K562 (cell line): ENCODE measurements around the gene WNK2. TPM values are rescaled to one million over a fixed set of nuclear protein-coding genes. Genes with fewer than 3 reads are reported as not detected.

Experiments
- ATAC-seq: fragments of 200-7000 bp; cut with Tn5 transposase; 3 replicates; pipeline ENCODE4 v1.9.1; 2020; ENCODE audit warnings: moderate library complexity
- BruUV-seq: library from RNA; stranded (reverse); fragments of 400-500 nt; replicated peaks from 2 replicates; lab custom pipeline; 2021; lab: Mats Ljungman, UMichigan
- CTCF ChIA-PET: fragments of 300-600 bp; formaldehyde crosslinking; extraction: SDS; loops from one replicate; lab custom pipeline; 2021; ENCODE audit warnings: low intra/inter-chr PET ratio; lab: Yijun Ruan, JAX
- POLR2A ChIA-PET: fragments of 300-600, 350-650 bp; sonication (Branson Sonifier 250); formaldehyde crosslinking; extraction: SDS; loops from one replicate; lab custom pipeline; 2021; ENCODE audit warnings: antibody characterized with exemption, inconsistent platforms; lab: Yijun Ruan, JAX
- DNase-seq, 4 experiments: peaks; one replicate each; pipeline versions ENCODE4 v3.0.0 to v3.0.0-alpha.2; 2011 to 2018; ENCODE audit warnings: low spot score in 3 of 4, mixed read lengths in 3 of 4; ENCODE audit errors: extremely low read depth in 1 of 4
- FAIRE-seq: peaks from 2 replicates; lab custom pipeline; 2011; peaks lifted over from hg19 to GRCh38; lab: Jason Lieb, UNC
- H2AFZ ChIP-seq: 2 replicates; pipeline ENCODE4 v1.6.0; 2011; ENCODE audit warnings: low read depth, low read length, control low read depth, inconsistent platforms
- H3K27ac ChIP-seq: fragments of 200-600 bp; 3 replicates; pipeline ENCODE4 v1.8.0; 2011; ENCODE audit warnings: low read depth, mild to moderate bottlenecking, control low read depth, inconsistent platforms, low read length, moderate library complexity, mixed read lengths; ENCODE audit errors: extremely low read depth
- H3K27me3 ChIP-seq, 2 experiments: fragments of 300-600 bp in 1 of 2; 2 replicates in 1 of 2; 3 replicates in 1 of 2; pipeline versions ENCODE4 v1.6.0 to v1.8.0; 2011; ENCODE audit warnings: inconsistent platforms in 2 of 2, low read length in 2 of 2, mild to moderate bottlenecking in 1 of 2, mixed read lengths in 1 of 2, moderate library complexity in 1 of 2; ENCODE audit not compliant: control insufficient read depth in 2 of 2, insufficient read depth in 2 of 2
- H3K36me3 ChIP-seq: fragments of 300-600 bp; 3 replicates; pipeline ENCODE4 v1.8.0; 2011; ENCODE audit warnings: mild to moderate bottlenecking, low read length, inconsistent platforms; ENCODE audit not compliant: control insufficient read depth, insufficient read depth
- H3K4me1 ChIP-seq, 2 experiments: fragments of 200-600 bp in 1 of 2; replicated peaks in 1 of 2; 2 replicates in 1 of 2; 3 replicates in 1 of 2; pipeline versions ENCODE4 v1.5.1 to v1.8.0; 2011; ENCODE audit warnings: inconsistent platforms in 2 of 2, low read length in 2 of 2, mild to moderate bottlenecking in 1 of 2, mixed read lengths in 1 of 2, moderate library complexity in 1 of 2; ENCODE audit not compliant: control insufficient read depth in 2 of 2, insufficient read depth in 2 of 2
- H3K4me2 ChIP-seq: 2 replicates; pipeline ENCODE4 v1.6.1; 2011; ENCODE audit warnings: low read length, control low read depth, inconsistent platforms, mixed read lengths; ENCODE audit not compliant: insufficient read depth
- H3K4me3 ChIP-seq: fragments of 200-600 bp; sonication (generic), shearing (Covaris generic); 2 replicates; pipeline ENCODE4 v1.5.1; 2016; ENCODE audit warnings: control low read depth, inconsistent platforms
- H3K79me2 ChIP-seq: fragments of 200-600 bp; 3 replicates; pipeline ENCODE4 v1.8.0; 2011; ENCODE audit warnings: low read length, inconsistent platforms; ENCODE audit not compliant: control insufficient read depth, insufficient read depth
- H3K9ac ChIP-seq, 2 experiments: 2 replicates each; pipeline versions ENCODE4 v1.6.0 to v1.6.1; 2011; ENCODE audit warnings: low read depth in 2 of 2, low read length in 2 of 2, control low read depth in 1 of 2, inconsistent platforms in 1 of 2, mild to moderate bottlenecking in 1 of 2, mixed read lengths in 1 of 2; ENCODE audit not compliant: insufficient read depth in 1 of 2
- H3K9me1 ChIP-seq: one replicate; pipeline ENCODE4 v1.6.0; 2011; ENCODE audit warnings: inconsistent platforms, mild to moderate bottlenecking, low read length, moderate library complexity; ENCODE audit not compliant: control insufficient read depth, insufficient read depth
- H3K9me3 ChIP-seq: replicated peaks from 2 replicates; pipeline ENCODE4 v1.5.1; 2011; ENCODE audit warnings: low read depth, low read length, inconsistent platforms; ENCODE audit not compliant: control insufficient read depth, insufficient read depth
- H4K20me1 ChIP-seq: replicated peaks from 2 replicates; pipeline ENCODE4 v1.6.1; 2011; ENCODE audit warnings: low read length, inconsistent platforms, mixed read lengths; ENCODE audit not compliant: control insufficient read depth, insufficient read depth
- ARID3B ChIP-seq: fragments of 250-450 bp; sonication (Bioruptor Pico); IDR thresholded peaks from 2 replicates; pipeline ENCODE4 v1.4.0; 2020; ENCODE audit warnings: borderline replicate concordance
- E2F4 ChIP-seq: sonication (generic); formaldehyde crosslinking; IDR thresholded peaks from 2 replicates; pipeline ENCODE4 v1.8.0; 2022; ENCODE audit warnings: mild to moderate bottlenecking, low read depth, missing genetic modification reagents
- FOXK2 ChIP-seq, 2 experiments: fragments of 450-650 bp; IDR thresholded peaks in 1 of 2; conservative IDR thresholded peaks in 1 of 2; 2 replicates each; pipeline ENCODE4 v1.6.1; 2016; ENCODE audit warnings: low read depth in 2 of 2, mild to moderate bottlenecking in 1 of 2
- GATAD2B ChIP-seq: fragments of 450-650 bp; IDR thresholded peaks from 2 replicates; pipeline ENCODE4 v1.6.1; 2017; ENCODE audit warnings: mild to moderate bottlenecking, borderline replicate concordance
- HNRNPH1 ChIP-seq: fragments of 200-400 bp; formaldehyde crosslinking; optimal IDR thresholded peaks from 2 replicates; pipeline ENCODE3; 2017; ENCODE audit warnings: low read depth, mild to moderate bottlenecking, low read length, moderate library complexity
- KLF6 ChIP-seq: fragments of 250-450 bp; sonication (Bioruptor Pico); IDR thresholded peaks from 2 replicates; pipeline ENCODE4 v1.4.0; 2020; ENCODE audit warnings: mild to moderate bottlenecking, moderate library complexity, borderline replicate concordance
- NR0B1 ChIP-seq: fragments of 450-650 bp; IDR thresholded peaks from one replicate; pipeline ENCODE4 v1.6.1; 2018; ENCODE audit warnings: mild to moderate bottlenecking, moderate library complexity; ENCODE audit not compliant: partially characterized antibody
- RFX1 ChIP-seq: fragments of 450-650 bp; IDR thresholded peaks from 2 replicates; pipeline ENCODE4 v1.6.1; 2016; ENCODE audit warnings: mild to moderate bottlenecking, moderate library complexity
- RUNX1 ChIP-seq: sonication (generic); IDR thresholded peaks from 2 replicates; pipeline ENCODE4 v1.6.1; 2016; ENCODE audit warnings: antibody characterized with exemption, low read depth
- THAP12 ChIP-seq: fragments of 250-450 bp; sonication (Bioruptor Pico); IDR thresholded peaks from 2 replicates; pipeline ENCODE4 v1.9.0; 2021; ENCODE audit warnings: mild to moderate bottlenecking, inconsistent platforms
- XRCC3 ChIP-seq: fragments of 450-650 bp; IDR thresholded peaks from 2 replicates; pipeline ENCODE4 v1.6.1; 2017; ENCODE audit warnings: mild to moderate bottlenecking, moderate library complexity
- ZBED1 ChIP-seq: IDR thresholded peaks from 2 replicates; pipeline ENCODE4 v1.6.1; 2014
- ZNF217 ChIP-seq: sonication (generic); formaldehyde crosslinking; IDR thresholded peaks from 2 replicates; pipeline ENCODE4 v1.8.0; 2022; ENCODE audit warnings: mild to moderate bottlenecking, missing genetic modification reagents
- ZZZ3 ChIP-seq: fragments of 450-650 bp; IDR thresholded peaks from 2 replicates; pipeline ENCODE4 v1.6.1; 2016; ENCODE audit warnings: antibody characterized with exemption, mild to moderate bottlenecking, moderate library complexity
- WGBS: fragments of 100-300 bp; shearing (Covaris generic); methylation state at CpG from one replicate; pipeline ENCODE4 v1.1.6; 2016; ENCODE audit warnings: low coverage, mixed read lengths; ENCODE audit not compliant: insufficient coverage; ENCODE audit errors: missing lambda C conversion rate; 5-methylcytosine and 5-hydroxymethylcytosine counted together
- in situ Hi-C: fragments of 300-500 bp; cut with MboI; formaldehyde crosslinking; loops from 4 replicates; pipeline ENCODE4 v1.15.0; 2018; ENCODE audit warnings: inconsistent platforms, mixed read lengths
- intact Hi-C: fragments of 100-400 bp; cut with micrococcal nuclease; formaldehyde crosslinking; loops from 2 replicates; pipeline ENCODE4 v1.14.2; 2022
- polyA plus RNA-seq, 8 experiments: library from polyadenylated mRNA; depleted of rRNA in 4 of 8; stranded (reverse) in 5 of 8; unstranded in 3 of 8; fragments of >200 nt; fragmentation: Nextera tagmentation in 2 of 8; fragmentation: Illumina TruSeq in 1 of 8; extraction: Ambion mirVana in 2 of 8; extraction: Trizol in 1 of 8; gene quantifications; 2 replicates each; pipeline versions ENCODE4 v1.2.1 to v1.2.3, GENCODE V29; 2011 to 2014; ENCODE audit warnings: inconsistent platforms in 1 of 8, missing spikeins in 1 of 8
- total RNA-seq, 7 experiments: library from RNA; depleted of rRNA in 6 of 7; stranded (reverse); fragments of >200 nt in 6 of 7; fragmentation: Illumina TruSeq in 2 of 7; extraction: Trizol in 2 of 7; gene quantifications; 2 replicates each; pipeline versions ENCODE4 v1.2.1 to v1.2.3, GENCODE V29; 2011 to 2021; ENCODE audit warnings: low replicate concordance in 1 of 7

Gene WNK2
- total and polyA plus RNA-seq, 9 of the 15 experiments (the other 6 are each of a cell fraction or from before 2014, with no cell fraction given) = 0.36 to 3.3 (median 0.64) TPM; not detected in 2

- FAIRE-seq = no peak
- CTCF ChIA-PET = no interaction called here
- Histone ChIP-seq H3K4me2 (no peak overlapping the region), H3K36me3 (no peaks in the 10 kb centered on the region), H3K4me3 (no peak overlapping the region), H3K27me3 (peaks cover 0 to 25% of the 10 kb centered on the region in 2 experiments; a peak in 2 of 5 replicates), H2AFZ (no peak overlapping the region), H3K9me3 (no peaks in the 10 kb centered on the region), H3K9ac (no peak overlapping the region), H4K20me1 (peaks cover 12% of the 10 kb centered on the region; the same call in 1 of the 2 replicates), H3K4me1 (peaks cover 0 to 20% of the 10 kb centered on the region in 2 experiments; a peak in 3 of 5 replicates), H3K9me1 (peaks cover 4% of the 10 kb centered on the region), H3K79me2 (no peaks in the 10 kb centered on the region), H3K27ac (no peak overlapping the region)
- DNase-seq = no peak
- in situ Hi-C loops = no loop called here
- POLR2A ChIA-PET = interaction anchor here (1.2 kb wide), 1 partner anchor 18 kb away, joined by 3 read pairs; no protein-coding TSS in a partner anchor
- no TSS peak for BruUV-seq
- TF ChIP-seq KLF6 = no peak
- TF ChIP-seq FOXK2 (conservative IDR thresholded peaks at IDR 0.05 in 1 of 2, IDR thresholded peaks at IDR 0.05 in 1 of 2; ENCODE audit: low read depth in 2 of 2) = no peak
- no peak for TF ChIP-seq E2F4 (CRISPR knock-in tag)
- no peak for TF ChIP-seq ZZZ3
- TF ChIP-seq THAP12 = no peak
- no peak for TF ChIP-seq ZBED1
- no peak for TF ChIP-seq ARID3B (CRISPR knock-in tag)
- TF ChIP-seq ZNF217 (CRISPR knock-in tag) = no peak
- no peak for TF ChIP-seq RUNX1
- no peak for TF ChIP-seq XRCC3
- no peak for TF ChIP-seq NR0B1
- no peak for TF ChIP-seq HNRNPH1
- no peak for TF ChIP-seq GATAD2B
- no peak for TF ChIP-seq RFX1
- WGBS = 7% methylated on average over 13 of the region's 15 CpGs
- ATAC-seq = no peak
- intact Hi-C loops = no loop called here
Measured at GRCh38 chr9:93203718-93204469, 20.0 kb downstream of the WNK2 start.
